HG03060 (cell line): ENCODE measurements around the gene ADNP2.

Experiments
- ATAC-seq: cut with Tn5 transposase; IDR thresholded peaks from one replicate; pipeline ENCODE4 v1.9.1; 2021; ENCODE audit warnings: low read depth, moderate number of reproducible peaks; ENCODE audit not compliant: unreplicated experiment

ADNP2 gene

GRCh38 chr18:80187956-80188642 lies 79.0 kb downstream of the ADNP2 start:
- no peak for ATAC-seq

- no peak for ATAC-seq
Measured at GRCh38 chr18:80188643-80189530, 79.8 kb downstream of the ADNP2 start.

GRCh38 chr18:80189531-80189865 lies 80.4 kb downstream of the ADNP2 start:
- ATAC-seq = no peak
